WTC11 (cell line): ENCODE data around the gene CTNNA2. TPM values are rescaled to one million over a fixed set of nuclear protein-coding genes. Genes with fewer than 3 reads are reported as not detected.

ENCODE experiments used
- ATAC-seq: fragments of 200-7000 bp; cut with Tn5 transposase; 2 replicates; pipeline ENCODE4 v1.10.0; 2021; ENCODE audit warnings: mild to moderate bottlenecking, moderate library complexity
- CTCF ChIA-PET: fragments of 300-600 bp; sonication (Branson Sonifier 250); formaldehyde crosslinking; loops from one replicate; lab custom pipeline; 2021; ENCODE audit warnings: antibody characterized with exemption; lab: Charles Lee
- POLR2A ChIA-PET: fragments of 350-600 bp; sonication (Branson Sonifier 250); formaldehyde crosslinking; loops from one replicate; lab custom pipeline; 2021; ENCODE audit warnings: antibody characterized with exemption; lab: Charles Lee
- DNase-seq: peaks from one replicate; pipeline ENCODE4 v3.0.0; 2021; ENCODE audit warnings: low spot score
- H3K27ac Mint-ChIP-seq: 2 replicates; pipeline ENCODE4 v1.8.0; 2021; ENCODE audit warnings: mixed read lengths
- H3K27me3 Mint-ChIP-seq: 2 replicates; pipeline ENCODE4 v1.8.0; 2021; ENCODE audit warnings: low read depth, mild to moderate bottlenecking, moderate library complexity, mixed read lengths
- H3K36me3 Mint-ChIP-seq: 2 replicates; pipeline ENCODE4 v1.8.0; 2021; ENCODE audit warnings: mixed read lengths
- H3K4me1 Mint-ChIP-seq: 2 replicates; pipeline ENCODE4 v1.8.0; 2022; ENCODE audit warnings: mixed read lengths
- H3K4me3 Mint-ChIP-seq: 2 replicates; pipeline ENCODE4 v1.8.0; 2021; ENCODE audit warnings: mild to moderate bottlenecking, moderate library complexity, mixed read lengths
- H3K9me3 Mint-ChIP-seq: 2 replicates; pipeline ENCODE4 v1.8.0; 2021; ENCODE audit warnings: mixed read lengths
- ARID4B ChIP-seq: sonication (generic); formaldehyde crosslinking; IDR thresholded peaks from 2 replicates; pipeline ENCODE4 v1.8.0; 2023; ENCODE audit warnings: missing genetic modification reagents, mild to moderate bottlenecking, borderline replicate concordance
- CREB1 ChIP-seq: sonication (generic); formaldehyde crosslinking; IDR thresholded peaks from 2 replicates; pipeline ENCODE4 v1.8.0; 2023; ENCODE audit warnings: mild to moderate bottlenecking, missing genetic modification reagents
- CTCF ChIP-seq: fragments of 200-600 bp; IDR thresholded peaks from 2 replicates; pipeline ENCODE4 v1.8.0; 2022; ENCODE audit warnings: antibody characterized with exemption
- E2F4 ChIP-seq: sonication (generic); formaldehyde crosslinking; IDR thresholded peaks from 2 replicates; pipeline ENCODE4 v1.8.1; 2022; ENCODE audit warnings: low read depth, mild to moderate bottlenecking, moderate library complexity, missing genetic modification reagents, borderline replicate concordance
- FOXJ3 ChIP-seq: sonication (generic); formaldehyde crosslinking; IDR thresholded peaks from 2 replicates; pipeline ENCODE4 v1.9.0; 2021; ENCODE audit warnings: missing genetic modification reagents, mild to moderate bottlenecking, borderline replicate concordance
- GABPB1 ChIP-seq: sonication (generic); formaldehyde crosslinking; IDR thresholded peaks from 2 replicates; pipeline ENCODE4 v1.8.1; 2023; ENCODE audit warnings: mild to moderate bottlenecking, missing genetic modification reagents
- HMGXB4 ChIP-seq: sonication (generic); formaldehyde crosslinking; IDR thresholded peaks from 2 replicates; pipeline ENCODE4 v1.8.1; 2023; ENCODE audit warnings: mild to moderate bottlenecking, moderate library complexity, missing genetic modification reagents
- IRF1 ChIP-seq: sonication (generic); formaldehyde crosslinking; IDR thresholded peaks from 2 replicates; pipeline ENCODE4 v1.8.0; 2023; ENCODE audit warnings: missing genetic modification reagents
- MXD4 ChIP-seq: fragments of 250-450 bp; sonication (Bioruptor Pico); IDR thresholded peaks from 2 replicates; pipeline ENCODE4 v1.8.0; 2021; ENCODE audit warnings: mild to moderate bottlenecking, moderate library complexity, borderline replicate concordance
- NR2C2 ChIP-seq: sonication (generic); formaldehyde crosslinking; IDR thresholded peaks from 2 replicates; pipeline ENCODE4 v1.8.0; 2022; ENCODE audit warnings: mild to moderate bottlenecking, missing genetic modification reagents
- OVOL2 ChIP-seq: fragments of 250-450 bp; sonication (Bioruptor Pico); IDR thresholded peaks from 2 replicates; pipeline ENCODE4 v1.9.0; 2021; ENCODE audit warnings: mild to moderate bottlenecking, borderline replicate concordance
- TEAD1 ChIP-seq: sonication (generic); formaldehyde crosslinking; IDR thresholded peaks from 2 replicates; pipeline ENCODE4 v1.8.0; 2022; ENCODE audit warnings: mild to moderate bottlenecking, missing genetic modification reagents
- USF2 ChIP-seq: sonication (generic); formaldehyde crosslinking; IDR thresholded peaks from 2 replicates; pipeline ENCODE4 v1.8.1; 2023; ENCODE audit warnings: mild to moderate bottlenecking, missing genetic modification reagents, moderate library complexity
- ZBTB43 ChIP-seq: sonication (generic); formaldehyde crosslinking; IDR thresholded peaks from 2 replicates; pipeline ENCODE4 v1.8.1; 2023; ENCODE audit warnings: mild to moderate bottlenecking, missing genetic modification reagents
- total RNA-seq: library from RNA; stranded (reverse); gene quantifications from 3 replicates; pipeline ENCODE4 v1.2.3, GENCODE V29; 2021

The CTNNA2 gene
- total RNA-seq, 1 experiment from 2014 or later, result 3.8 TPM

GRCh38 chr2:79714283-79714682 lies 201.4 kb downstream of the CTNNA2 start:
- no peak overlapping the region for H3K27ac Mint-ChIP-seq
- TF ChIP-seq CTCF (no peak), HMGXB4 (no peak), ZBTB43 (CRISPR knock-in tag) (no peak), MXD4 (no peak), CREB1 (CRISPR knock-in tag) (no peak), NR2C2 (CRISPR knock-in tag) (no peak), USF2 (CRISPR knock-in tag) (no peak)
- H3K27me3 Mint-ChIP-seq, result no peaks in the 10 kb centered on the region
- no peak for DNase-seq
- 0 out of 2 replicates have a peak, but pooled peaks cover 4% of the 10 kb centered on the region for H3K9me3 Mint-ChIP-seq
- H3K4me1 Mint-ChIP-seq, result peaks cover 12% of the 10 kb centered on the region
- CTCF ChIA-PET, result no interaction called here
- no peak overlapping the region for H3K4me3 Mint-ChIP-seq
- POLR2A ChIA-PET, result no interaction called here
- H3K36me3 Mint-ChIP-seq, result no peaks in the 10 kb centered on the region
- ATAC-seq, result no peak

- CTCF ChIA-PET, result no interaction called here
- DNase-seq, result no peak
- Mint-ChIP-seq H3K27me3 (no peaks in the 10 kb centered on the region), H3K27ac (no peak overlapping the region), H3K4me3 (no peak overlapping the region), H3K36me3 (no peaks in the 10 kb centered on the region), H3K4me1 (peaks cover 12% of the 10 kb centered on the region), H3K9me3 (0 out of 2 replicates have a peak, but pooled peaks cover 4% of the 10 kb centered on the region)
- no peak for ATAC-seq
- POLR2A ChIA-PET, result interaction anchor here (0.6 kb wide), 2 partner anchors 13 to 19 kb away, joined by 3 to 4 read pairs; no protein-coding TSS in a partner anchor
- TF ChIP-seq GABPB1 (no peak), ARID4B (no peak), OVOL2 (CRISPR knock-in tag) (no peak), IRF1 (CRISPR knock-in tag) (no peak), E2F4 (CRISPR knock-in tag) (no peak), TEAD1 (no peak), FOXJ3 (CRISPR knock-in tag) (no peak)
These were observed 202.5 kb downstream of the CTNNA2 start for GRCh38 chr2:79715338-79715737.
